HG02973 (cell line): Measurements from ENCODE around the gene GAL3ST2.
"Not testable (repeated sequence)": the region's sequence is repeated elsewhere in the genome, so short reads cannot be mapped to it uniquely, and the experiment has no call there.

Experiments
- ATAC-seq: cut with Tn5 transposase; IDR thresholded peaks from one replicate; pipeline ENCODE4 v1.9.1; 2021; ENCODE audit warnings: moderate library complexity; ENCODE audit not compliant: unreplicated experiment

Gene GAL3ST2

DNA sequence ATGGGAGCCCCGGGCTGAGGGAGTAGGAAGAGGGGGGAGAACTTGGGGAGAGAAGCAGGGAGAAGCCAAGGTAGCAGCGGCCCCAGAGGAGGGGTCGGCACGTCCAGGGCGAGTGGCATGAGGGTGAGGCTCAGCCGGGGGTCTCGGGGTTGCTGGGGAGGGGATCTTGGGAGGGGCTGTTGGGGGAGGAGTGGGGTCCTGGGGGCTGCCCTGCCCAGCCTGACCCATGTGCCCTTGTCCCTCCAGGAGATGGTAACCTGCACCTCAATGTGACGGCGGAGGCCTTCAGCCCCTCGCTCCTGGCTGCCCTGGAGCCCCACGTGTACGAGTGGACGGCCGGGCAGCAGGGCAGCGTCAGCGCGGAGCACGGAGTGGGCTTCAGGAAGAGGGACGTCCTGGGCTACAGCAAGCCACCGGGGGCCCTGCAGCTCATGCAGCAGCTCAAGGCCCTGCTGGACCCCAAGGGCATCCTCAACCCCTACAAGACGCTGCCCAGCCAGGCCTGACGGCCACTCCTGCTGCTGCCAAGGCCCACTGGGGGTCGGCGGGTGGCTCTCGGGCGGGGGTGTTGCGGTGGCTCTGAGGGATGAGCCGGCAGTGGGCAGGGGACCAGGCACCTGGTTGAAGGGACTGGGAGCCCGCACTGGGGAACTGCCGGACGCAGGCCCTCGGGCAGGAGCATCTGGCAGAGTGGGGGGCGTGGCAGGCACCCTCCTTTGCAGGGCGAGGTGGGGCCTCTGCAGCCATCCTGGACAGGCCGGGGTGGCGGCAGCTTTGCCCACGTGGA, 9.0 kb upstream of the GAL3ST2 start:
- no peak for ATAC-seq

DNA sequence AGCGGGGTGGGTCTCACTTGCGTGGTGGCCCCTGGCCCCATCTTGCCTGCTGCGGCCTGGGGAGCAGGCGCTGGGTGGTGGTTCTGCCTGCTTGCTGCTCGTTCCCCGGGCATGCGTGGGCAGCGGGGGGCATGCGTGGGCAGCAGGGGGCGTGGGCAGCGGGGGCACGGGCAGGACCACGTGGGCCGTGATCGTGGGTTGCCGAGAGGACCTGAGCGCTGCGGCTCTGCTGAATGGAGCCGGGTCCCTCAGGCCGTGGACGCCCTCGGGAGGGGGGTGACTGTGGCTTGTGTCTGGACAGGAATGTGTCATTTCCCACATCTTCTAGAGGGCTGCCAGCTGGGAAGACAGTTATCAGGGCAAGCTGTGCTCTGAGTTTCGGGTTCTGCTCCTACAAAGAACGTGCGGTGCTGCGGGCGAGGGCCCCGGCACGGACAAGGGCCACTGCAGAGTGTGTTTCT, 8.3 kb upstream of the GAL3ST2 start:
- ATAC-seq, result no peak

- ATAC-seq, result no peak
These were observed 7.8 kb upstream of the GAL3ST2 start for GRCh38 chr2:241768850-241769249.

DNA sequence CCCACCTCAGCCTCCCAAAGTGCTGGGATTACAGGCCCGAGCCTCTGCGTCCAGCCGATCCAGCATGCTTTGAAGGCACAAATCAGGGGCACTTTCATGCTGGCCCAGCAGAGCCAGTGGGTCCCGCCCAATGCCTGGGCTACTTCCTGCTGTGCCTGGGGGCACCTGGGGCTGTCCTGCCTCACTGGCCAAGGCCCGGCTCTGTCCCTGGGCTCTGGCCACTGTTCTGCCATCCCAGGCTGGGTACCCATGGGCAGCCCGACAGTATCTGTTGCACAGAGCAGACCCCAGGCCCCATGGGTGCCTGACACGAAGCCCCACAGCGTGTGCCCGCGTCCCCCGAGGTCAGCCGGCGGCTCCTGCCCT, 6.8 kb upstream of the GAL3ST2 start:
- ATAC-seq, result no peak

GRCh38 chr2:241770185-241770935, 6.3 kb upstream of the GAL3ST2 start:
- ATAC-seq, result no peak

GRCh38 chr2:241770936-241771285, 5.7 kb upstream of the GAL3ST2 start:
- no peak for ATAC-seq

GRCh38 chr2:241771286-241772062, 5.1 kb upstream of the GAL3ST2 start:
- no peak for ATAC-seq

DNA sequence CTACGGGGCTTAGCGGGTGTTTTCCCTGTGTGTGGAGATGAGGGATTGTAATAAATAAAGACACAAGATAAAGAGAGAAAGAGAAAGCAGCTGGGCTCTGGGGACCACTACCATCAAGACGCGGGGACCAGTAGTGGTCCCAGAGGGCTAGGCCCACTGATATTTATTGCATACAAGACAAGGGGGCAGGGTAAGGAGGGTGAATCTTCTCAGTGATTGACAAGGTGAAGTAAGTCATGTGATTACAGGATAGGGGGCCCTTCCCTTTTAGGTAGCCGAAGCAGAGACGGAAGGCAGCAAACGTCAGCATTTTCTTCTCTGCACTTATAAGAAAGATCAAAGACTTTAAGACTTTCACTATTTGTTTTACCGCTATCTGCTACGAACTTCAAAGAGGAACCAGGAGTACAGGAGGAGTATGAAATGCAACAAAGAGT, 4.5 kb upstream of the GAL3ST2 start:
- ATAC-seq, result no peak

- ATAC-seq, result no peak
These were observed 2.9 kb upstream of the GAL3ST2 start for GRCh38 chr2:241773511-241774418.

- ATAC-seq, result no peak
These were observed 2.0 kb upstream of the GAL3ST2 start for GRCh38 chr2:241774419-241775222.

- ATAC-seq, result no peak
These were observed 1.1 kb upstream of the GAL3ST2 start for GRCh38 chr2:241775223-241776177.

GRCh38 chr2:241777170-241777685, 606 bp downstream of the GAL3ST2 start:
- ATAC-seq, result no peak

GRCh38 chr2:241777686-241778627, 1.3 kb downstream of the GAL3ST2 start:
- ATAC-seq, result no peak

DNA sequence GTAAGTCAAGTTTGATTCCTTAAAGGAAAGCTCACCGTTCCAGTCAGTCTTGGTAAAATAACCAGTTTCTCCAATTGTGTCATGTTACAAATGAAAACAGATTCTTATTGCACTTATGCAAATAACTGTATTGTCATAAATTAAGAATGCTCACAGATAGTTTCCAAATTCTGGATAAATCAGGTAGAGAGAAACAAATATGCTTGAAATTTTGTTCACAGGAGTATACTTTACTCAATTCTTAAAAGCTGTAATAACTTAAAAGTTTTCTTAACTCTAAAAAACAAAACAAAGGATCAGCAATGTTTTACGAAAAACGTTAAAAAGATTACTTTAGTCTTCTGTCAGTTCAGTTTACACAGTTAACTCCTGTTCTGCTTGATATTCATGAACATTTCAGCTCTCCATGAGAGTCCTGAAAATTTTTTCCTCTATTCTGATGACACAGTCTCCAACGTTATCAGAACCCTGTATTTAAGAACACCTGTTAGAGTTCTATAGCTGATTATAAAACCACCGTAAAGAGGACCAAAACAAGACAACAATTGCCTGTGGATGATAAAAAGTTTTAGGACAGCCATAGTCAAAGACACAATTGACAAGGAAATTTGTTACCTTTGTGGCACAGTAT, 4.4 kb downstream of the GAL3ST2 start:
- no peak for ATAC-seq

GRCh38 chr2:241782053-241782452, 5.4 kb downstream of the GAL3ST2 start:
- ATAC-seq, result not testable (repeated sequence)

- no peak for ATAC-seq
These were observed 11.5 kb downstream of the GAL3ST2 start for GRCh38 chr2:241788135-241788534.

GRCh38 chr2:241788572-241788971, 11.9 kb downstream of the GAL3ST2 start:
- ATAC-seq, result no peak
